Right lobe of liver (tissue), 6 donors: ENCODE data around the gene SCYGR6. TPM values are rescaled to one million over a fixed set of nuclear protein-coding genes. Genes with fewer than 3 reads are reported as not detected.

ENCODE experiments used
- ATAC-seq, 4 donors: fragments of 200-7000 bp; cut with Tn5 transposase; one replicate each; pipeline ENCODE4 v1.9.1; 2020; ENCODE audit warnings: mild to moderate bottlenecking in 4 of 4, moderate library complexity in 4 of 4
- DNase-seq, 3 donors: peaks; one replicate each; pipeline ENCODE4 v3.0.0-alpha.2; 2020
- H3K27ac ChIP-seq, 3 donors: fragments of 200-600 bp; one replicate each; pipeline ENCODE4 v1.8.0; 2022
- H3K27me3 ChIP-seq, 2 donors: fragments of 200-600 bp; one replicate each; pipeline ENCODE4 v1.8.0; 2022
- H3K36me3 ChIP-seq, 4 donors: fragments of 200-600 bp; sonication (generic) in 1 of 4; one replicate each; pipeline versions ENCODE4 v1.5.1 to v1.8.0; 2017 to 2022; ENCODE audit warnings: control low read depth in 1 of 4
- H3K4me1 ChIP-seq, 4 donors: fragments of 200-600 bp; sonication (generic) in 1 of 4; one replicate each; pipeline versions ENCODE4 v1.5.1 to v1.8.0; 2017 to 2022; ENCODE audit warnings: control low read depth in 1 of 4
- H3K4me3 ChIP-seq, 3 donors: fragments of 200-600 bp; one replicate each; pipeline ENCODE4 v1.8.0; 2022
- H3K9me3 ChIP-seq, 4 donors: fragments of 200-600 bp; sonication (generic) in 1 of 4; one replicate each; pipeline versions ENCODE4 v1.5.1 to v1.8.0; 2017 to 2022; ENCODE audit warnings: control low read depth in 1 of 4
- CTCF ChIP-seq, 4 donors: fragments of 200-600 bp in 3 of 4; fragments of 450-650 bp in 1 of 4; IDR thresholded peaks; one replicate each; pipeline versions ENCODE4 v1.5.1 to v1.8.0; 2016 to 2022; ENCODE audit warnings: antibody characterized with exemption in 4 of 4, mild to moderate bottlenecking in 2 of 4
- POLR2A ChIP-seq: fragments of 450-650 bp; IDR thresholded peaks from one replicate; pipeline ENCODE4 v1.6.1; 2017; ENCODE audit warnings: antibody characterized with exemption, mild to moderate bottlenecking
- WGBS: methylation state at CpG from one replicate; pipeline ENCODE4 v1.1.6; 2018; ENCODE audit warnings: low coverage, low lambda C conversion rate; ENCODE audit not compliant: insufficient coverage; ENCODE audit errors: missing lambda C conversion rate; 5-methylcytosine and 5-hydroxymethylcytosine counted together
- intact Hi-C, 2 donors: fragments of 100-400 bp; cut with DNase I; formaldehyde crosslinking; loops; one replicate each; pipeline versions ENCODE4 v1.11.2 to v1.14.1; 2022
- total RNA-seq, 6 experiments: library from RNA; depleted of rRNA in 2 of 6; stranded (reverse); fragments of >200 nt in 2 of 6; fragmentation: NEBNext Ultra II Directional in 3 of 6; extraction: Animal tissue kit (Norgen Biotek cat#: 25700) in 3 of 6; gene quantifications; one replicate each; pipeline versions ENCODE4 v1.1.0 to v1.2.4, GENCODE V29; 2016 to 2023
- donor health status: DM: no; HTN: yes; CAD: no.
- donor health status: DM: no; HTN: no; CAD: no.
- donor health status: DM: no; HTN: no; CAD: no.
- donor health status: DM: no; HTN: yes; CAD: no.
- donor health status: DM: no; HTN: yes; CAD: no.

The SCYGR6 gene
- total RNA-seq, 6 experiments from 2014 or later = not detected

- no peak overlapping the region for H3K4me3 ChIP-seq
- WGBS = 82% methylated on average over 6 of the region's 6 CpGs
- no peaks in the 10 kb centered on the region for H3K27me3 ChIP-seq
- no peaks in the 10 kb centered on the region for H3K9me3 ChIP-seq
- no peaks in the 10 kb centered on the region for H3K36me3 ChIP-seq
- no peak for ATAC-seq
- TF ChIP-seq POLR2A (no peak), CTCF (IDR thresholded peaks at IDR 0.05) (no peak)
- peaks cover 0 to 39% (median 11%) of the 10 kb centered on the region in 4 donors for H3K4me1 ChIP-seq
- no peak for DNase-seq
- peak overlapping the region in 1 of 3 donors; percentile 62 for H3K27ac ChIP-seq
- intact Hi-C loops = no loop called here
Measured at GRCh38 chr2:227707390-227707789, 17.2 kb downstream of the SCYGR6 start.

GRCh38 chr2:227706859-227707258 is 17.7 kb downstream of the SCYGR6 start:
- intact Hi-C loops = no loop called here
- H3K4me1 ChIP-seq = peaks cover 0 to 39% (median 11%) of the 10 kb centered on the region in 4 donors
- no peaks in the 10 kb centered on the region for H3K36me3 ChIP-seq
- no peak overlapping the region for H3K4me3 ChIP-seq
- no peaks in the 10 kb centered on the region for H3K27me3 ChIP-seq
- H3K27ac ChIP-seq = peak overlapping the region; percentile 2 to 77 (median 38)
- 50% methylated on average over 4 of the region's 4 CpGs for WGBS
- DNase-seq (peak; percentile 71 to 90 (median 89)), ATAC-seq (peak; percentile 88 to 98 (median 94))
- H3K9me3 ChIP-seq = no peaks in the 10 kb centered on the region
- TF ChIP-seq POLR2A = no peak
- no peak for TF ChIP-seq CTCF (IDR thresholded peaks at IDR 0.05)

GRCh38 chr2:227703961-227704360 is 20.6 kb downstream of the SCYGR6 start:
- H3K27ac ChIP-seq = peak overlapping the region; percentile 45 to 49 (median 48)

GRCh38 chr2:227703280-227703732 is 21.3 kb downstream of the SCYGR6 start:
- peak in 1 of 3 donors; percentile 59 for DNase-seq
- Histone ChIP-seq H3K27me3 (no peaks in the 10 kb centered on the region), H3K27ac (peak overlapping the region; percentile 45 to 49 (median 48)), H3K9me3 (no peaks in the 10 kb centered on the region), H3K36me3 (peaks cover 0 to 6% (median 0%) of the 10 kb centered on the region in 4 donors), H3K4me1 (peaks cover 0 to 43% (median 11%) of the 10 kb centered on the region in 4 donors), H3K4me3 (no peak overlapping the region)
- TF ChIP-seq POLR2A (no peak), CTCF (IDR thresholded peaks at IDR 0.05) (no peak)
- peak; percentile 75 to 82 (median 79) for ATAC-seq
- intact Hi-C loops = no loop called here
- WGBS = 21% methylated on average over 4 of the region's 4 CpGs

More at GRCh38 chr2:227703961-227704360, 20.6 kb downstream of the SCYGR6 start:
- Histone ChIP-seq H3K4me3 (no peak overlapping the region), H3K9me3 (no peaks in the 10 kb centered on the region), H3K27me3 (no peaks in the 10 kb centered on the region), H3K36me3 (no peaks in the 10 kb centered on the region), H3K4me1 (peaks cover 0 to 44% (median 11%) of the 10 kb centered on the region in 4 donors)
- no peak for ATAC-seq
- no peak for DNase-seq
- intact Hi-C loops = no loop called here
- WGBS = 61% methylated on average over 3 of the region's 3 CpGs
- no peak for TF ChIP-seq POLR2A
- TF ChIP-seq CTCF (IDR thresholded peaks at IDR 0.05) = no peak
